ENCODE data around the gene CABP4.

CABP4 gene

DNA sequence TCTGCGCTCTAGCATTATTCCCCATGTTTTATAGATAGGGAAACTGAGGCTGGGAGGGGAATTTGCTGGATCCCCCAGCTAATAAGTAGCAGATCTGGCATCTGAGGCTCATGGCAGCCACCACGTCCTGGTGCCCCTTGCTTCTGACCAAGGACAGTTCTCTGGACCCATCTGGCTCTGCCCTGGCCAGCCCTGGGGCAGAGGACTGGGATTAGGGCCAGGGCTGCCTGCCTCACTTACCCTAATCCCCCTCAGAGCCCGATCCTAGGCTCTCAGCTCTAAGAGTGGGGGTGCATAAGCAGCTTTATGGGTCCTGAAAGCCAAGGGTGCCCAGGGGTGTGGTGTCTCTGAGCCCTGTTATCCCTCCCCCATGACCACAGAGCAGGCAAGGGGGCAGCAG, at the start of gene CABP4:
CABP4 (plus strand) TSS at position 301 of the 400 bp plus-strand sequence; CDS start at position 371, 70 bp downstream.
- no peaks in the 10 kb centered on the region for H3K4me1 Mint-ChIP-seq (ENCODE audit: low read depth)
- no peaks in the 10 kb centered on the region for H3K27me3 Mint-ChIP-seq (ENCODE audit: low read depth)
- no peak within 1 kb of the TSS for H3K27ac Mint-ChIP-seq
- H3K36me3 Mint-ChIP-seq (ENCODE audit: low read depth), result no peaks in the 10 kb centered on the region
- H3K4me3 Mint-ChIP-seq, result no peak within 1 kb of the TSS
- no peaks in the 10 kb centered on the region for H3K9me3 Mint-ChIP-seq

DNA sequence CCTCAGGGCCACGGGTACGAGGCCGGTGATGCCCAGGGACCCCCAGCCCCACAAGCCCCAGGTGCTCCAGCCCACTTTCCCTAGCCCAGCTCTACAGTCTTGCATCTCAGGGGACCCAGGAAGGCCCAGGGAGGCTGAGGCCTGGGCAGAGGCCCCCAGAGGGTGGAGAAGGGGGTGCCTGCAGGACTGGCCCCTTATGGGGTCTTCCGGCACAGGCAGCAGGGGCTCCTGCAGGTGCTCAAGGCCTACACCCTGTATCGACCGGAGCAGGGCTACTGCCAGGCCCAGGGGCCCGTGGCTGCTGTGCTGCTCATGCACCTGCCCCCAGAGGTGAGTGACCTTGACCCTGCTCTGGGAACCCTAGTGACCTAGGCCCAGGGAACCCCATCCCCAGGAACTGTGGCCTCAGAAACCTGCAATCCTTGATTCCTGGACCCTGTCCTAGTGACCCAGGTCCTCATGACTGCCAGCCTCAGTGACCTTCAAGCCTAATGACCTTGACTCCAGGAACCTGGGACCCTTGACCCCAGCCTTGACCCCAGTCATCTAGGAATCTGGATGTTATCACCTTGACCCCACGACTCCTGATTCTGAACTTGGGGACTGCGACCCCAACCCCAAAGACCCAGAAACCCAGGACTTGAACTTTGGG, 49.3 kb upstream of the CABP4 start:
- Mint-ChIP-seq H3K27me3 (ENCODE audit: low read depth) (no peaks in the 10 kb centered on the region), H3K9me3 (no peaks in the 10 kb centered on the region), H3K27ac (peak overlapping the region; percentile 97), H3K4me1 (ENCODE audit: low read depth) (peaks cover 36% of the 10 kb centered on the region), H3K36me3 (ENCODE audit: low read depth) (peaks cover 45% of the 10 kb centered on the region), H3K4me3 (peak overlapping the region; percentile 91)

DNA sequence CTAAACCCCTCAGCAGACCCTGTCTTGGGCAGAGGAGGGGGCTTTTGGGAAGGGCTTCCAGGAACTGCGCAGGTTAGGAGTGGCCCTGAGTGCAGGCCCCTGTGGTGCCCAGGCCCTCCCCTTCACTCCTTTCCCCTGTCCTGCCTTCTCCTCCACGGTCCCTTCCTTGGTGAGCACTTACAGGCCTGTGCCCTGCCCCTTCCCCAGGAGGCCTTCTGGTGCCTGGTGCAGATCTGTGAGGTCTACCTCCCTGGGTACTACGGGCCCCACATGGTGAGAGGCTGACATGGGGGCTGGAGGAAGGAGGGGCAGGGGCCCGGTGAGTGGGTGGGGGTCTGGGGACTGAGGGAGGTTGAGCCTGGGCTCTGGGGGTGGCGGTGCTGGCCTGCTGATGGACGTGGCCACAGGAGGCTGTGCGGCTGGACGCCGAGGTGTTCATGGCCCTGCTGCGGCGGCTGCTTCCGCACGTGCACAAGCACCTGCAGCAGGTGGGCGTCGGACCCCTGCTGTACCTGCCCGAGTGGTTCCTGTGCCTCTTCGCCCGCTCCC, 48.7 kb upstream of the CABP4 start:
- Mint-ChIP-seq H3K4me1 (ENCODE audit: low read depth) (peaks cover 40% of the 10 kb centered on the region), H3K36me3 (ENCODE audit: low read depth) (peaks cover 45% of the 10 kb centered on the region), H3K9me3 (no peaks in the 10 kb centered on the region), H3K27ac (peak overlapping the region; percentile 97), H3K4me3 (peak overlapping the region; percentile 91), H3K27me3 (ENCODE audit: low read depth) (no peaks in the 10 kb centered on the region)

DNA sequence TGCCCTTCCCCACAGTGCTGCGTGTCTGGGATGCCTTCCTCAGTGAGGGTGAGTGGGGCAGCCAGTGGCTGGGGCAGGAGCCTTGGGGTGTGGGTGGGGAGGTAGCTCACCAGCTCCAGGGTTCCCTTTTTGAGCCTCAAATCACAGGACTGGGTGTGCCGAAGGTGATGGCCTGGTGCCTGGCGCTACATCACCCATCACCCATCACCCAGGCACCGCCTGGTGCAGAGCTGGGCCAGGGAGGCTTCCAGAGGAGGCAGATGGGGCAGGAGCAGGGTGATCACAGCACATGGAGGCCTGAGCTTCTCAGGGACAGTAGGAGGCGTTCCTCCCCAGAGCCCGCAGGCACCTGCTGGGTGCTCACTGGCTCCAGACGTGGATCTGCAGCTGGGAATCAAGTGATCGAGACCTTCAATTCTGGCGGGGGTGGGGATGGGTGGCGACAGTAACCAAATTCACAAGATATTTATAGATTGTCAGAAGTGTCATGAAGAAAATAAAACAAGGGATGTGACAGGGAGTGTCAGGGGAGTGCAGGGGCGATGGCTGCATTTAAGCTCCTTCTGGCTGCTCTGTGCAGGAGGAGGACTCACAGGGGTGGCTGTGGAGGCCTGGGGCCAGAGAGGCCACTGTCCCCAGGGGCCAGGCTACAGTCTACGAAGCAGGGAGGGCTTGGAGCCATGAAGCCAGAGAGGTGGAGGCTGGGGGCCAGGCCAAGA, 48.0 kb upstream of the CABP4 start:
- Mint-ChIP-seq H3K9me3 (no peaks in the 10 kb centered on the region), H3K27ac (peak overlapping the region; percentile 97), H3K4me1 (ENCODE audit: low read depth) (peaks cover 45% of the 10 kb centered on the region), H3K4me3 (peak overlapping the region; percentile 91), H3K27me3 (ENCODE audit: low read depth) (no peaks in the 10 kb centered on the region), H3K36me3 (ENCODE audit: low read depth) (peaks cover 45% of the 10 kb centered on the region)

DNA sequence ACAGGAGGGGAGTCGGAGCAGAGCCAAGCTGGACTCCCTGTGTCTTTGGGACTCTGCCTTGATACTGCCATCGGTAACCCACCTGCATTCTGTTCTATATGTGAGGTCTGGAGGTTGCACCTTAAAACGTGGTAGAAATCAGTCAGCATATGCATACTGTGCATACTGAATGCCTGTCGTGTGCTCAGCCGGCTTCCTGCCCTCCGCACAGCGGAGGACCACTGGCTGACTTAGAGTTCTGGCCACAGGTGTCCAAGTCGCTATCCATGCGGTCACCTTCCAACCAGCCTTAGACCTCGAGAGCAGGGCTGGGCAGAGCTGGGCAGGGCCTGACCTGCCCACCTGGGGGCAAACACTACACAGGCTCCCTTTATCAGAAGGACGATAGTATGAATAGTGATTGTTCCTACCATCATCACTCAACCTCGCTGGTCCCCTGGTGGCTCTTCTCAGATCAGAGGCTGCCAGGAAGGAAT, 47.4 kb upstream of the CABP4 start:
- Mint-ChIP-seq H3K36me3 (ENCODE audit: low read depth) (peaks cover 45% of the 10 kb centered on the region), H3K4me3 (peak overlapping the region; percentile 91), H3K27me3 (ENCODE audit: low read depth) (no peaks in the 10 kb centered on the region), H3K9me3 (no peaks in the 10 kb centered on the region), H3K27ac (peak overlapping the region; percentile 97), H3K4me1 (ENCODE audit: low read depth) (peaks cover 51% of the 10 kb centered on the region)

DNA sequence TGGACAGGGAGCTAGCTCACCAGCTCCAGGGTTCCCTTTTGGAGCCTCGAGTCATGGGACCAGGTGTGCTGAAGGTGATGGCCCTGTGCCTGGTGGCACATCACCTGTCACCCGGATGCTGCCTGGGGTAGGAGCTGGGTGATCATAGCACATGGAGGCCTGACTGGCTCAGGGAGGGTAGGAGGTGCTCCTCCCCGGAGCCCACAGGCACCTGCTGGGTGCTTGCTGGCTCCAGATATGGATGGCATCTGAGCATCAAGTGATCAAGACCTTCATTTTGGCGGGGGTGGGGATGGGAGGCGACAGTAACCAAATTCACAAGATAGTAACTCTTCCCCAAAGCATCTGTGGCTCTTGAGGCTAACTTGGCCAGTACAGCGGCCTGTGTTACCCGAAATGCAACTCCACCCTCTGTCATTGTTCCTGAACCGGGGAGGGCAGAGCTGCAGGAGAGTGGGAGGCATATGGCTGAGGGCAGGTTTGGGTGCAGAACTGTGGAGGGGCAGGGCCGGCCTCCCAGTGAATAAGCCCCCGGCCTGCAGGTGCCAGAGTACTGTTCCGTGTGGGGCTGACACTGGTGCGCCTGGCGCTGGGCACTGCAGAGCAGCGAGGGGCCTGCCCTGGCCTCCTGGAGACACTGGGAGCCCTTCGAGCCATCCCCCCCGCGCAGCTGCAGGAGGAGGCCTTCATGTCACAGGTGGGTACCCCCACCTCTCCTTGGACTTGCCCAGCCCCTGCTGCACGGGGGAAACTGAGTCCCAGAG, 46.5 kb upstream of the CABP4 start:
- Mint-ChIP-seq H3K36me3 (ENCODE audit: low read depth) (peaks cover 46% of the 10 kb centered on the region), H3K27me3 (ENCODE audit: low read depth) (peaks cover 5% of the 10 kb centered on the region), H3K4me3 (peak overlapping the region; percentile 91), H3K9me3 (no peaks in the 10 kb centered on the region), H3K27ac (peak overlapping the region; percentile 97), H3K4me1 (ENCODE audit: low read depth) (peaks cover 59% of the 10 kb centered on the region)

DNA sequence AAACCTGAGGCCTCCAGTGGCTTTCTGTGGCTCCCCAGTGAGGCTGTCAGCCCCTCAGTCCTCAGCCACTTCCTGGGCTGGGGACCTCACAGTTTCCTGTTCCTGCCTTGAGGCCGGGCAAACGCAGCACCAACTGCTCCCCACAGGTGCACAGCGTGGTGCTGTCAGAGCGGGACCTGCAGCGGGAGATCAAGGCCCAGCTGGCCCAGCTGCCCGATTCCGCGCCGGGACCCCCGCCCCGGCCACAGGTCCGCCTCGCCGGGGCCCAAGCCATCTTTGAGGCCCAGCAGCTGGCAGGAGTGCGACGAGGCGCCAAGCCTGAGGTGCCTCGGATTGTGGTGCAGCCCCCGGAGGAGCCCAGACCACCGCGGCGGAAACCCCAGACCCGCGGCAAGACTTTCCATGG, 45.9 kb upstream of the CABP4 start:
- no peaks in the 10 kb centered on the region for H3K9me3 Mint-ChIP-seq
- peaks cover 6% of the 10 kb centered on the region for H3K27me3 Mint-ChIP-seq (ENCODE audit: low read depth)
- H3K4me1 Mint-ChIP-seq (ENCODE audit: low read depth), result peaks cover 60% of the 10 kb centered on the region
- H3K4me3 Mint-ChIP-seq, result peak overlapping the region; percentile 91
- peak overlapping the region; percentile 97 for H3K27ac Mint-ChIP-seq
- peaks cover 44% of the 10 kb centered on the region for H3K36me3 Mint-ChIP-seq (ENCODE audit: low read depth)

DNA sequence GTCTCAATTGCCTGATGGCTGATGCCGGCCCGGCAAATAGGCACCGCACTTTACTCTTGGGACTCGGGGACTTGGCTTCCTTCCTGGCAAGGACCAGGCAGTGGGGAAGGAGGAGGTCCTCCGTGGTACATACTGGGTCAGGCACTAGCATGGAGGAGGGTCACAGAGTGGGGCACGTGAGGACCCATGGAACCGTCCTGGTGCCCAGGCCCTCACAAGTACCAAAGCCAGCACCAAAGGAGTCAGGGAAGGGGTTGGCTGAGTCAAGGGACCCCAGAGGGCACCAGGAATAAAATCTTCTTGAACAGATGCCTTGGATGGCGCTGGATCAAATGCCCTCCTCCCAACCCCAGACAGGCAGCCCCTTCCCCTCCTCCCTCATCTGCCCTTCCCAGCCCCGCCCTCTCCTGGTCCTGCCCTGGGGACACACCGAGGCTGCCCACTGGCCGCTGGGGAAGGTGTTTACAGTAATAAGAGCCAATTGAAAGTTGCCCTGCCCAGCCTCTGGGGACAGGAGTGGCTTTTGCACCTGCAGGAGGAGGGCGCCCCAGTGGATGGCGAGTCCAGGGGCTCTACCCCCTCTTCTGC, 45.3 kb upstream of the CABP4 start:
- Mint-ChIP-seq H3K9me3 (no peaks in the 10 kb centered on the region), H3K36me3 (ENCODE audit: low read depth) (peaks cover 39% of the 10 kb centered on the region), H3K4me1 (ENCODE audit: low read depth) (peaks cover 59% of the 10 kb centered on the region), H3K27ac (peak overlapping the region; percentile 90), H3K27me3 (ENCODE audit: low read depth) (peaks cover 6% of the 10 kb centered on the region), H3K4me3 (peak overlapping the region; percentile 91)

DNA sequence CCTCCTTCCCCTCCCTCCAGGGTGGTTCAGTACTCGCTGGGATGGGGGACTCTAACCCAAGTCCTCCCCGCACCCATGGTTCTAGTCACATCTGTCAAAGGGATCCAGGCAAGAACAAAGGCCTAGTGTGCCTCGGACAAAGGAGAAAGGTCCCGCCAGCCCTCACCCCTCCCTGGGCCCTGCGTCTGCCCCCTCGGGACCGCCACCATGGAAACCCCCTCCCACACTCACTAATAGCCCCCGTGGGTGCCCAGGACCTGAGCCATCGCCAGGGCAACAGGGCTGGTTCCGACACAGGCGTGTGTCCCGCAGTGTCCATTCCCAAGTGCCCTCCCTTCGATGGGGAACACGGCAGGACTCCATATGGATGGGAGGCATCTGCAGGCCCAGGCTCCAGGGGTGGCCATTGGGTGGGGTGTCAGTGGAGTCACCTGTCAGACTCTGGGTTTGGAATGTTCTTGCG, 44.8 kb upstream of the CABP4 start:
- Mint-ChIP-seq H3K36me3 (ENCODE audit: low read depth) (peaks cover 35% of the 10 kb centered on the region), H3K4me3 (peak overlapping the region; percentile 64), H3K4me1 (ENCODE audit: low read depth) (peaks cover 57% of the 10 kb centered on the region), H3K9me3 (no peaks in the 10 kb centered on the region), H3K27me3 (ENCODE audit: low read depth) (peaks cover 6% of the 10 kb centered on the region), H3K27ac (peak overlapping the region; percentile 62)

DNA sequence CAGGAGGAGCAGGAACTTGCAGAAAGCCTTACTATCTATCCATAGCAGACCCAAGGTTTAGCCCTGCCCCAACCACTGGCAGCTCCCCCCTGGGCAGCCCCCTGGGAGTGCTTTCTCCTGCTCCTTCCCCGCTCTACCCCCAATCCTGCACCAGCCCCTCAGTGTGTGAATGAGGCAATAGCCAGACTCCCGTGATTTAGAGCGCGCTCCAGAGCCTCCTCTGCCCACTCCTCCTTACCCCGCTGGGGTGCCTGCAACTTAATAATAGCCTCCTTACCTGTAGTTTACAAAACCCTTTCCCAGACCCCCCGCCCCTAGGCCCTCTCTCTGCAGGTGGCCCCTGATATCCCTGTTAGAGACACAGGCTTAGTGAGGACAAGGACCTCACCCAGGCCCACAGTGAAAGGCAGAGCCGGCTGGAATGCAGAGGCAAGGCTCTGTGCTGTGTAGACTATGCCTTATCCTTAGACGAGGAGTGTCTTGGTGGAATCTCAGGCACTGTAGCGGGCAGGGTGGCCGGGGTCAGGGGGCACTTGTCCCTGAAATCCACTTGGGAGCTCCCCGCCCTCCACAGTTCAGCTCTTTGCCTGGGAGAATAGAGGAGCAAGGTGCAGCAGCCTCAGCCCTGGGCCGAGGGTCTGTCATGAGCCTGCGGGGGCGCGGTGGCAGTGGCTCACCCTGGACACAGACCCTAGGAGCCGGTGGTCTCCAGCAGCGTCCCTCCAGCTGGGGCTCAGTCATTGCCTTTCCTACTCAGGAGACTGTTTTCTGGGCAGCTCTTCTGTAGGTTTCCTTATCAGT, 44.0 kb upstream of the CABP4 start:
- peaks cover 9% of the 10 kb centered on the region for H3K27me3 Mint-ChIP-seq (ENCODE audit: low read depth)
- peak overlapping the region; percentile 69 for H3K27ac Mint-ChIP-seq
- H3K4me1 Mint-ChIP-seq (ENCODE audit: low read depth), result peaks cover 54% of the 10 kb centered on the region
- peak overlapping the region; percentile 46 for H3K4me3 Mint-ChIP-seq
- H3K9me3 Mint-ChIP-seq, result no peaks in the 10 kb centered on the region
- peaks cover 31% of the 10 kb centered on the region for H3K36me3 Mint-ChIP-seq (ENCODE audit: low read depth)

DNA sequence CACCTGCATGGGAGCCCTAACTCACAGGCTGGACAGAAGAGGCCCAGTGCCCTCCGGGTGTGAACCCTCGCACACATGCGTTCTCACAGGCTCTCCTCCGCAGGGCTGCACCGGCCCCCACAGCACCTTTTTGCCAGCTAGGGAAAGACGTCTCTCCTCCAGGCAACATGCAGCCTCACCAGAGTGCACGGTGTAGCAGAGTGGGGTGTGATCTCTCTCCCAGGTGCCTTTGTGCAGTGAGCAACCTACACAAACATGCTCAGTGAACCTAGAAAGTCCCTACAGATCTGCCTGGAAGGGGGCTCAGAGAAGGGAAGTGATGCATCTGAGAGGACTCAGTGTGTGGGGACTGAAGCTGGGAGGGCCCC, 43.4 kb upstream of the CABP4 start:
- peaks cover 57% of the 10 kb centered on the region for H3K4me1 Mint-ChIP-seq (ENCODE audit: low read depth)
- H3K4me3 Mint-ChIP-seq, result no peak overlapping the region
- H3K36me3 Mint-ChIP-seq (ENCODE audit: low read depth), result peaks cover 27% of the 10 kb centered on the region
- H3K27ac Mint-ChIP-seq, result no peak overlapping the region
- no peaks in the 10 kb centered on the region for H3K9me3 Mint-ChIP-seq
- H3K27me3 Mint-ChIP-seq (ENCODE audit: low read depth), result peaks cover 15% of the 10 kb centered on the region

DNA sequence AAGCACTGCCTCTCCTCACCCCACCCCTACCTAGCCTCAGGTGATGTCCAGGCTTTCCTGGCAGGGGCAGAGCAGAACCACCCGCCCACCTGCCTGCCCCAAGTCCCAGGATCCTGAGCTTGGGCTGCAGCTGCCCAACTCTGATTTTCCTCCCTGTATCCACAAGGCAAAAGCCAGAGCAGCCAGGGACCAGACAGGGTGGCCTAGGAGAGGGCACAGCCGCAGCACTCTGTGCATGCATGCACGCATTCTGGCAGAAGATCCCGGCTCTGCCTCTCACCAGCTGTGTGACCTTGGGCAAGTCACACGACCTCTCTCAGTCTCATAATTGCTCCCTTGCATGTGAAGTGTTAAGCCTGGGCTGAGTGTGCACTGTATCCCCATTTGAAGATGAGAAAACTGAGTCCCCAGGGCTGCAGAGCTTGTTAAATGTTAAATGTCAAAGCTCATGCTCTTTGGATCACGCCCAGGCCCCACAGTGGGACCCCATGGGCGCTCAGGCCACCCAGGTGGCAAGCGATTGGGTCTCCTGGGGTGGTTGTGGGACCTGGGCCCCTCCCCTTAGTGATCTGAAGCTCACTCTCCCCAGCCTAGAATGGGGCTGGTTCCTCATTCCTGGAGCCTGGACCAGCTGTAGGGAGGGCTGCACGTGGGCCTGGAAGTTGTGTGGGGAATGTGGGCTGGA, 42.5 kb upstream of the CABP4 start:
- Mint-ChIP-seq H3K4me1 (ENCODE audit: low read depth) (peaks cover 51% of the 10 kb centered on the region), H3K27me3 (ENCODE audit: low read depth) (peaks cover 16% of the 10 kb centered on the region), H3K36me3 (ENCODE audit: low read depth) (peaks cover 21% of the 10 kb centered on the region), H3K4me3 (no peak overlapping the region), H3K27ac (no peak overlapping the region), H3K9me3 (no peaks in the 10 kb centered on the region)

DNA sequence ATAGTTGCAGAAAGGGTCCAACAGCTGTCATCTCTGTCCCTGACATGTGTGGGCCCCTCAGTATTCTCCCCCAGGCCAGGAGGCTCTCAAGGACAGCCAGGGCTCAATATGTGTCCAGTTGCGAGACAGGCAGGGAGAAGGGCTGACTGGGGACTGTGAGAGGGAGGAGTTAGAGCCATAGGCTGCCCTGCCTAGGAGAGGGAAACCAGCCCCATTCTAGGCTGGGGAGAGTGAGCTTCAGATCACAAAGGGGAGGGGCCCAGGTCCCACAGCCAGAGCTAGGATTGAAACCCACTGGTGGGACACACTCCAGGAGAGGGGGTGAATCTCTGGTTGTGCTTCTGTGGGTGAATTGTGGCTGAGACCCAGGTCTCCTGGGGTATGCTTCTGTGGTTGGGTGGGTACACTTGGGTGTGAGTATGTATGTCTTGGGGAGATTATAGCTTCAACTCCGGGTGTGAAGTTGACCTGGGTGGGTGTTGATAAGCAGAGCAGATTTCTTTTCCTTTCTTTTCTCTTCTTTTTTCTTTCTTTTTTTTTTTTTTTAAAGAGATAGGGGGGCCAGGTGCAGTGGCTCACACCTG, 41.8 kb upstream of the CABP4 start:
- peak overlapping the region; percentile 38 for H3K27ac Mint-ChIP-seq
- H3K4me3 Mint-ChIP-seq, result no peak overlapping the region
- H3K27me3 Mint-ChIP-seq (ENCODE audit: low read depth), result peaks cover 16% of the 10 kb centered on the region
- peaks cover 44% of the 10 kb centered on the region for H3K4me1 Mint-ChIP-seq (ENCODE audit: low read depth)
- no peaks in the 10 kb centered on the region for H3K9me3 Mint-ChIP-seq
- peaks cover 15% of the 10 kb centered on the region for H3K36me3 Mint-ChIP-seq (ENCODE audit: low read depth)
